DOHH2 (cell line): ENCODE data around the gene AXIN1.

Experiments used
- H3F3A ChIP-seq: fragments of 200-600 bp; sonication (generic), shearing (Covaris generic); 2 replicates; pipeline ENCODE4 v1.6.0; 2016; ENCODE audit warnings: antibody characterized with exemption, mild to moderate bottlenecking; ENCODE audit not compliant: control insufficient read depth, insufficient read depth
- H3K27ac ChIP-seq: fragments of 200-600 bp; sonication (generic); 2 replicates; pipeline ENCODE4 v1.5.1; 2014; ENCODE audit warnings: low read depth, mild to moderate bottlenecking, low read length, moderate library complexity
- H3K27me3 ChIP-seq: fragments of 200-600 bp; sonication (generic); 2 replicates; pipeline ENCODE4 v1.6.1; 2014; ENCODE audit warnings: mild to moderate bottlenecking, low read length, mixed read lengths; ENCODE audit not compliant: control insufficient read depth
- H3K36me3 ChIP-seq: fragments of 200-600 bp; sonication (generic); 2 replicates; pipeline ENCODE4 v1.6.1; 2014; ENCODE audit warnings: mild to moderate bottlenecking, low read length, moderate library complexity, mixed read lengths; ENCODE audit not compliant: control insufficient read depth
- H3K4me1 ChIP-seq: fragments of 200-600 bp; sonication (generic); 2 replicates; pipeline ENCODE4 v1.6.1; 2014; ENCODE audit warnings: mild to moderate bottlenecking, low read length, mixed read lengths; ENCODE audit not compliant: control insufficient read depth
- H3K4me2 ChIP-seq: fragments of 200-600 bp; sonication (generic); 2 replicates; pipeline ENCODE4 v1.6.0; 2014; ENCODE audit warnings: mild to moderate bottlenecking, low read length, moderate library complexity
- H3K4me3 ChIP-seq: fragments of 200-600 bp; sonication (generic); 2 replicates; pipeline ENCODE4 v1.5.1; 2014; ENCODE audit warnings: mild to moderate bottlenecking, low read length, mixed read lengths
- H3K79me2 ChIP-seq: fragments of 200-600 bp; sonication (generic); 2 replicates; pipeline ENCODE4 v1.6.1; 2014; ENCODE audit warnings: mild to moderate bottlenecking, low read length, mixed read lengths; ENCODE audit not compliant: control insufficient read depth
- H3K9me2 ChIP-seq: fragments of 200-600 bp; sonication (generic); replicated peaks from 2 replicates; pipeline ENCODE4 v1.6.1; 2014; ENCODE audit warnings: mild to moderate bottlenecking, low read length, mixed read lengths; ENCODE audit not compliant: control insufficient read depth
- H3K9me3 ChIP-seq: fragments of 200-600 bp; sonication (generic); 2 replicates; pipeline ENCODE4 v1.6.1; 2014; ENCODE audit warnings: antibody characterized with exemption, low read length, mixed read lengths; ENCODE audit not compliant: control insufficient read depth, insufficient read depth
- H4K20me1 ChIP-seq: fragments of 200-600 bp; sonication (generic); 2 replicates; pipeline ENCODE4 v1.6.0; 2014; ENCODE audit warnings: low read depth, mild to moderate bottlenecking, antibody characterized with exemption, low read length, moderate library complexity; ENCODE audit not compliant: control insufficient read depth, insufficient read depth
- CTCF ChIP-seq: fragments of 200-600 bp; sonication (generic); IDR thresholded peaks from one replicate; pipeline ENCODE4 v1.5.1; 2014; ENCODE audit warnings: antibody characterized with exemption, mild to moderate bottlenecking, low read depth, low read length; ENCODE audit not compliant: poor library complexity, severe bottlenecking
- EZH2phosphoT487 ChIP-seq: fragments of 200-600 bp; sonication (generic); IDR thresholded peaks from 2 replicates; pipeline ENCODE4 v1.6.1; 2017; ENCODE audit warnings: borderline replicate concordance, mild to moderate bottlenecking, antibody characterized with exemption, low read length, moderate library complexity, mixed read lengths

AXIN1 gene

DNA sequence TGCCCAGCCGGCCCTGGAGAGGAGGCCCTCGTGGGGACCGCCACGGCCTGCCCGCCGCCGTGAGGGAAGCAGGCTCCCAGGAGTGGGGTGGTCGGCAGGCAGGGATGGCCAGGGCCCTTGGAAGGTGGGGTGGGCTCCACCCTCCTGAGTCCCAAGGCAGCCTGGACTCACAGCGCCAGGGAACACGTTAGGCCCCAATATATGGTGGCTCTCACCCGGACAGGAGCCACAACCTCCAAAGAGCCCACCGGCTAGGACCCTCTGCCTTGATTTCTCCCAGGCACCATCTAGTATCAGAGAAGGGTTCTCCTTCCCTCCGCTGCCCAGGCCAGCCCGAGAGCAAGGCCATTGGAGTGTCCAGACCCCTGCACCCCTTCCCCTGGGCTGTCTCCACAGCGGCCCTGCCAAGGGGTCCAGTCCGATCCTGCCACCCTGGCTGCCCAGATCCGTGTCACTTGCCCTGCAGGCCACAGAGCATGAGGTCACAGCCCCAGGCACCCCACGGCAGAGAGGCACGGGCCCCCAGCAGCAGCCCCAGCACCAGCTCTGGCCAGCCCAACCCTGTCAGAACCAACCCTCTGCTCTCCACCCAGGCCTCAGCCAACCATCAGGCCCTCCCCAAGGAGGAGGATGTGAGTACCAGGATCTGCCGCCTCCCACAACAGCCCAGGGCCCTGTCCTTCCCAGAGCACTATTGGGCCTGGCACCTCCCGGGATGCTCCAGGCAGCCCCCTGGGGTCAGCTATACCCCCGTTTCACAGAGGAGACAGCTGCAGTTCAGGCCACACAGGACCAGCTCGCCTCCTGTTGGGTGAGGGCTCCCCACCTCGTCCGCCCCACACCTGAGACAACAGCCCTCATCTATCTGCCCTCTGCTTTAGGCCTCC, 1.1 kb upstream of the AXIN1 start:
- no peak overlapping the region for H3K27ac ChIP-seq

DNA sequence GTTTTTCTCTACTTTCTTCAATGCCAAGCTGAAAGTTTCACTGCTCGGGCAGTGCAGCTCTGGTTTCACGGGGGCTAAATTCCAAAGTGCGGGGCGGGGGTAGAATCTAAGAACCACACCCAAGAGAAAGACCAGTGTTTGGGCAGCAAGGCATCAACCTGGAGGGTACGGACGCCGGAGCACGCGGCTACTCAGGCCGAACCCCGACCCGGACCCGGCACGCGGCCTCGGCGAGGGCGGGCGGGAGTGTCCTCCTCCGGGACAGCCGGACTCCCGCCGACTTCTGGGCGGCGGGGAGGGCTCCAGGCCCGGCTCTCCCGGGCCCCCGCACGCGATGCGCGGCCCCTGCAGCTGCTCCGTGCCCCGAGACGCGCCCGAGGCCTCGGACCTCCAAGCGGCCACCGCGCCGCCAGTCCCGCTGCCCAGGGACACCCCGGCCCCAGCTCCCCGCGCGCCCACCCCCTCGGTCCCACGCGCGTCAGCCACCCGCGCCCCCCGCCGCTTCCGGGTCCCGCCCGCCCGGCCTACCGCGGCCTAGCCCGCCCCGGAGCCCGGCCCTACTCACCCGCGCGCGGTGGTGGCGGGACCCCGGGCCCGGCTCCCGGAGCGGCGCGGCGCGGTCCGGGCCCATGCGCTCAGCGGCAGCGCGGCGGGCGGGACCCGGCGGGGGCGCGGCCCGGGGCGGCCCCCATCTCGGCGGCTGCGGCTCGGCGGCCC, 561 bp downstream of the AXIN1 start:
- H3K4me3 ChIP-seq, result peak overlapping the region; percentile 73
- H3K27ac ChIP-seq, result no peak overlapping the region
- H3K36me3 ChIP-seq, result peaks cover 15% of the 10 kb centered on the region
- H4K20me1 ChIP-seq, result peaks cover 5% of the 10 kb centered on the region
- H3K27me3 ChIP-seq, result no peaks in the 10 kb centered on the region
- peaks cover 49% of the 10 kb centered on the region for H3K79me2 ChIP-seq
- H3F3A ChIP-seq, result no peaks in the 10 kb centered on the region
- H3K9me2 ChIP-seq, result no peaks in the 10 kb centered on the region
- H3K4me2 ChIP-seq, result peak overlapping the region; percentile 66
- TF ChIP-seq CTCF (no peak), EZH2phosphoT487 (no peak)
- peaks cover 35% of the 10 kb centered on the region for H3K4me1 ChIP-seq
- no peaks in the 10 kb centered on the region for H3K9me3 ChIP-seq

More for the DNA sequence above, 1.1 kb upstream of the AXIN1 start:
- Histone ChIP-seq H3K27me3 (no peaks in the 10 kb centered on the region), H3K79me2 (peaks cover 32% of the 10 kb centered on the region), H4K20me1 (peaks cover 5% of the 10 kb centered on the region), H3K9me2 (no peaks in the 10 kb centered on the region), H3K9me3 (no peaks in the 10 kb centered on the region), H3K4me2 (peak overlapping the region; percentile 28; the same call in 1 of the 2 replicates), H3K36me3 (peaks cover 9% of the 10 kb centered on the region), H3K4me3 (peak overlapping the region; percentile 36), H3F3A (no peaks in the 10 kb centered on the region), H3K4me1 (peaks cover 29% of the 10 kb centered on the region)
- TF ChIP-seq EZH2phosphoT487 (no peak), CTCF (no peak)

DNA sequence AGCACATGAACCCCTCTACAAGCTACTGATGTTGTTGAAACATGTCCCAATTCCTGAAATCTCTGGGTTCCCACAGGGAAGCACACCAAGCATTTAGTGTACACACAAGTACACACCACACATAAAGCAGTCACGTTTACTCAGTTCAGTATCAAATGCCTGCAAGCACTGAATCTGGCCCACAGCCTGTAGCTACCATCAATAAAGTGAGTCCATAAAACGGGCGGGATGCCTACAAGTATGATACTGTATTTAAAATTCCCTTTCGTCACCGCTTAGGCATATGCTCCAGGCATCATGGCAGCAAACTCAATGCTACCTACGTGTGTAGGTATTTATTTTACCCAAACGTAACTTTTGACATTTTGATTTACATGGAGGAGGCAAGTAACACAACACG, 2.3 kb downstream of the AXIN1 start:
- TF ChIP-seq EZH2phosphoT487, result no peak
- no peak for TF ChIP-seq CTCF
- H3K36me3 ChIP-seq, result peaks cover 31% of the 10 kb centered on the region
- no peak overlapping the region for H3K4me3 ChIP-seq
- H3K4me2 ChIP-seq, result peak overlapping the region; percentile 66; the same call in 1 of the 2 replicates
- no peaks in the 10 kb centered on the region for H3K27me3 ChIP-seq
- peaks cover 5% of the 10 kb centered on the region for H4K20me1 ChIP-seq
- H3K4me1 ChIP-seq, result peaks cover 35% of the 10 kb centered on the region
- no peaks in the 10 kb centered on the region for H3K9me2 ChIP-seq
- H3K27ac ChIP-seq, result no peak overlapping the region
- H3K79me2 ChIP-seq, result peaks cover 67% of the 10 kb centered on the region
- H3F3A ChIP-seq, result no peaks in the 10 kb centered on the region
- H3K9me3 ChIP-seq, result no peaks in the 10 kb centered on the region
